Activated T-helper 9 cell treated with anti-CD3 and anti-CD28 coated beads, Interleukin-2, amount 50 U/mL, for 16 hours (primary cell): ENCODE data around the gene ATXN3.

ENCODE experiments used
- DNase-seq: peaks from one replicate; pipeline ENCODE4 v3.0.0-alpha.2; 2020; ENCODE audit warnings: low read depth

ATXN3 gene

GRCh38 chr14:92106143-92106926, at the start of gene ATXN3:
ATXN3 (minus strand) TSS chr14:92106582; CDS start chr14:92106552, 30 bp downstream.
- DNase-seq = peak; percentile 94

GRCh38 chr14:92154283-92154942, 48.0 kb upstream of the ATXN3 start:
- DNase-seq = no peak

- DNase-seq = no peak
Observed at GRCh38 chr14:92153581-92153980, 47.2 kb upstream of the ATXN3 start.

- no peak for DNase-seq
Observed at GRCh38 chr14:92144708-92145107, 38.3 kb upstream of the ATXN3 start.

- DNase-seq = no peak
Observed at GRCh38 chr14:92143962-92144361, 37.6 kb upstream of the ATXN3 start.

- DNase-seq = no peak
Observed at GRCh38 chr14:92143309-92143708, 36.9 kb upstream of the ATXN3 start.

GRCh38 chr14:92135269-92135668, 28.9 kb upstream of the ATXN3 start:
- no peak for DNase-seq

- no peak for DNase-seq
Observed at GRCh38 chr14:92134456-92134855, 28.1 kb upstream of the ATXN3 start.

- DNase-seq = no peak
Observed at GRCh38 chr14:92122761-92123160, 16.4 kb upstream of the ATXN3 start.

GRCh38 chr14:92122351-92122677, 15.9 kb upstream of the ATXN3 start:
- no peak for DNase-seq

- DNase-seq = peak; percentile 72
Observed at GRCh38 chr14:92121670-92122350, 15.4 kb upstream of the ATXN3 start, which contains the start of the genes CPSF2 and NDUFB1. CPSF2 (plus strand) TSS chr14:92121969; CDS start chr14:92130985, 9,016 bp downstream. NDUFB1 (minus strand) TSS chr14:92121706; CDS start chr14:92117637, 4,069 bp downstream.

GRCh38 chr14:92121207-92121669, 14.9 kb upstream of the ATXN3 start:
- DNase-seq = no peak

- no peak for DNase-seq
Observed at GRCh38 chr14:92109490-92109889, 3.1 kb upstream of the ATXN3 start.

- no peak for DNase-seq
Observed at GRCh38 chr14:92108345-92109254, 2.2 kb upstream of the ATXN3 start.

GRCh38 chr14:92105893-92106142, 564 bp downstream of the ATXN3 start:
- no peak for DNase-seq

GRCh38 chr14:92105073-92105892, 1.1 kb downstream of the ATXN3 start:
- no peak for DNase-seq

- no peak for DNase-seq
Observed at GRCh38 chr14:92103363-92103989, 2.9 kb downstream of the ATXN3 start.

- no peak for DNase-seq
Observed at GRCh38 chr14:92099802-92100201, 6.6 kb downstream of the ATXN3 start.

GRCh38 chr14:92093320-92093719, 13.1 kb downstream of the ATXN3 start:
- DNase-seq = no peak

GRCh38 chr14:92088494-92088893, 17.9 kb downstream of the ATXN3 start:
- no peak for DNase-seq

- no peak for DNase-seq
Observed at GRCh38 chr14:92074555-92074954, 31.8 kb downstream of the ATXN3 start.
